Thyroid gland (tissue), 4 donors: ENCODE results near the gene COL11A2.

Source experiments
- CTCF ChIP-seq, 6 experiments: fragments of 200-600 bp in 3 of 6; fragments of 450-650 bp in 3 of 6; sonication (generic) in 3 of 6; IDR thresholded peaks; one replicate each; pipeline ENCODE4 v1.5.1; 2016 to 2019; ENCODE audit warnings: antibody characterized with exemption in 6 of 6, mild to moderate bottlenecking in 2 of 6, inconsistent platforms in 1 of 6, moderate library complexity in 1 of 6
- POLR2A ChIP-seq, 2 donors: fragments of 450-650 bp; IDR thresholded peaks; one replicate each; pipeline ENCODE4 v1.6.1; 2017; ENCODE audit warnings: antibody characterized with exemption in 2 of 2, mild to moderate bottlenecking in 2 of 2, moderate library complexity in 1 of 2

GRCh38 chr6:33208091-33208967 lies 16.1 kb upstream of the COL11A2 start, which contains the start of gene RING1:
- no peak for TF ChIP-seq CTCF (IDR thresholded peaks at IDR 0.05)
- TF ChIP-seq POLR2A (IDR thresholded peaks at IDR 0.05), result peak; percentile 92 to 98
